NB4 (cell line): ENCODE results near the gene ADSS1.

Source experiments
- POLR2A ChIP-seq: IDR thresholded peaks from 2 replicates; pipeline ENCODE4 v1.6.1; 2011; ENCODE audit warnings: mild to moderate bottlenecking; ENCODE audit not compliant: insufficient read length; ENCODE audit errors: extremely low read depth
- TF ChIP-seq, protein P1 (sequence below): IDR thresholded peaks from one replicate; pipeline ENCODE4 v1.5.1; 2012; ENCODE audit warnings: low read depth, low read length
- TF ChIP-seq, protein P2 (sequence below): IDR thresholded peaks from 2 replicates; pipeline ENCODE4 v1.6.1; 2011; ENCODE audit warnings: low read depth, low read length

DNA sequence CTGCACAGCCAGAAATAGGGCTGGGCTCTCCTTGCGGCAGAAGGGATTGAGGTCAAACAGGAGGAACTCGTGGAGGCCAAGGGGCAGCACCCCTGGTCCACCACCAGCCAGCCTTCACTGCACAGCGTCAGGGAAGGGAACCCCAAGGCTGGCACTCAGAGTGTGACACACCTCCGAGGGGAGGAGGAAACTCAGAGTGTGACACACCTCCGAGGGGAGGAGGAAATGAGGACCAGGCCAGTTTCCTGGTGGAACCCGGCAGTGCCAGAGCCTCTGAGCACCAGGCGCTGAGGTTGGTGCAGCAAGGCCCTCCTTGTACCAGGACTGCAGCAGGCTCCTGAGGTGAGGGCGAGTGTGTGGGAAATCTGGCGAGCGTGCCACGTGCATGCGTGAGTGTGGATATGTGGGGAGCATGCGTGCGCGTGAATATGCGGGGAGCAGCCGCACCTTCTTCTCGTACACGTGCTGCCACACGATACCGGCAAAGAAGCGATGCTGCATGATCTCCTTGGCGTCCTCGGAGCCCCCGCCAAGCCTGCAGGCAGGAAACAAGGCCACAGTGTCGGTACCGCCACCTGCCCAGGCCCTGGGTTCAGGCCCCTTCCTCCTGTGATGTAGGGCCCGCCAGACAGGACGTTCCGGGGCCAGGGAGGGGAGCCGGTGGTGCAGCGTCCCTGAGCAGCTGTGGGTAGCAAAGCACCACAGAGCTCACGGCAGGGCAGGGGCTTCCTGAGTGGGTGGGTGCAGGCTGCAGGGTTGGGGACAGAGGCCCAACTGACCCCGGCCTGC is 48.1 kb downstream of the ADSS1 start:
- TF ChIP-seq, protein P1, sequence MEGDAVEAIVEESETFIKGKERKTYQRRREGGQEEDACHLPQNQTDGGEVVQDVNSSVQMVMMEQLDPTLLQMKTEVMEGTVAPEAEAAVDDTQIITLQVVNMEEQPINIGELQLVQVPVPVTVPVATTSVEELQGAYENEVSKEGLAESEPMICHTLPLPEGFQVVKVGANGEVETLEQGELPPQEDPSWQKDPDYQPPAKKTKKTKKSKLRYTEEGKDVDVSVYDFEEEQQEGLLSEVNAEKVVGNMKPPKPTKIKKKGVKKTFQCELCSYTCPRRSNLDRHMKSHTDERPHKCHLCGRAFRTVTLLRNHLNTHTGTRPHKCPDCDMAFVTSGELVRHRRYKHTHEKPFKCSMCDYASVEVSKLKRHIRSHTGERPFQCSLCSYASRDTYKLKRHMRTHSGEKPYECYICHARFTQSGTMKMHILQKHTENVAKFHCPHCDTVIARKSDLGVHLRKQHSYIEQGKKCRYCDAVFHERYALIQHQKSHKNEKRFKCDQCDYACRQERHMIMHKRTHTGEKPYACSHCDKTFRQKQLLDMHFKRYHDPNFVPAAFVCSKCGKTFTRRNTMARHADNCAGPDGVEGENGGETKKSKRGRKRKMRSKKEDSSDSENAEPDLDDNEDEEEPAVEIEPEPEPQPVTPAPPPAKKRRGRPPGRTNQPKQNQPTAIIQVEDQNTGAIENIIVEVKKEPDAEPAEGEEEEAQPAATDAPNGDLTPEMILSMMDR, result no peak
- TF ChIP-seq POLR2A, result no peak
- TF ChIP-seq, protein P2, sequence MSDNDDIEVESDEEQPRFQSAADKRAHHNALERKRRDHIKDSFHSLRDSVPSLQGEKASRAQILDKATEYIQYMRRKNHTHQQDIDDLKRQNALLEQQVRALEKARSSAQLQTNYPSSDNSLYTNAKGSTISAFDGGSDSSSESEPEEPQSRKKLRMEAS, result no peak
